Lower leg skin (tissue), 3 donors: ENCODE measurements around the gene OR12D3.

Experiments
- POLR2A ChIP-seq, 2 donors: fragments of 450-650 bp; IDR thresholded peaks; one replicate each; pipeline ENCODE4 v1.6.1; 2016 to 2017; ENCODE audit warnings: antibody characterized with exemption in 2 of 2, mild to moderate bottlenecking in 1 of 2, moderate library complexity in 1 of 2
- TF ChIP-seq, protein P1 (sequence below), 3 donors: fragments of 450-650 bp; IDR thresholded peaks; one replicate each; pipeline ENCODE4 v1.5.1; 2016; ENCODE audit warnings: antibody characterized with exemption in 3 of 3, mild to moderate bottlenecking in 3 of 3, moderate library complexity in 2 of 3

DNA sequence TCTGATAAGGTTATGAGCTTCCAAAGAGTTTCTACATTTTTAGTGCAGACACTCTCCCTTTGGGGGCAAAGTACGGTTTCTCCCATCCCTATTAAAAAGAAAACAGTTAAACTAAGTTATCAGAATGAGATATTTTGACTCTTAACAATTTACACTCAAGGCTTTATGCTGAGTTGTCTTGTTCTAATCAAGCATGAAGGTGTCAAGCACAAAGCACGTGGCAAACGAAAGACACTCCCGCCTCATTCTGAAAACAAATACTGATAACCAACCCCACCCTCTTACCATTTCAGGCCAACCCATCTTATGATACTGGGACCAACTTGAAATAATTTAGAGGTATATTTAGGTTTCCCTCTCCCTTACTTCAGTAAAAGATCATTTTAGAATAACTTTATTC is 49.3 kb downstream of the OR12D3 start:
- TF ChIP-seq, protein P1, sequence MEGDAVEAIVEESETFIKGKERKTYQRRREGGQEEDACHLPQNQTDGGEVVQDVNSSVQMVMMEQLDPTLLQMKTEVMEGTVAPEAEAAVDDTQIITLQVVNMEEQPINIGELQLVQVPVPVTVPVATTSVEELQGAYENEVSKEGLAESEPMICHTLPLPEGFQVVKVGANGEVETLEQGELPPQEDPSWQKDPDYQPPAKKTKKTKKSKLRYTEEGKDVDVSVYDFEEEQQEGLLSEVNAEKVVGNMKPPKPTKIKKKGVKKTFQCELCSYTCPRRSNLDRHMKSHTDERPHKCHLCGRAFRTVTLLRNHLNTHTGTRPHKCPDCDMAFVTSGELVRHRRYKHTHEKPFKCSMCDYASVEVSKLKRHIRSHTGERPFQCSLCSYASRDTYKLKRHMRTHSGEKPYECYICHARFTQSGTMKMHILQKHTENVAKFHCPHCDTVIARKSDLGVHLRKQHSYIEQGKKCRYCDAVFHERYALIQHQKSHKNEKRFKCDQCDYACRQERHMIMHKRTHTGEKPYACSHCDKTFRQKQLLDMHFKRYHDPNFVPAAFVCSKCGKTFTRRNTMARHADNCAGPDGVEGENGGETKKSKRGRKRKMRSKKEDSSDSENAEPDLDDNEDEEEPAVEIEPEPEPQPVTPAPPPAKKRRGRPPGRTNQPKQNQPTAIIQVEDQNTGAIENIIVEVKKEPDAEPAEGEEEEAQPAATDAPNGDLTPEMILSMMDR (IDR thresholded peaks at IDR 0.05), result no peak
- TF ChIP-seq POLR2A (IDR thresholded peaks at IDR 0.05), result no peak
